ENCODE data around the gene ZNF597. TPM values are rescaled to one million over a fixed set of nuclear protein-coding genes. Genes with fewer than 3 reads are reported as not detected.
A peak's percentile ranks its signal among the peaks of the same experiment; 100 is the strongest.

ZNF597 gene
- total RNA-seq, 1 donor from 2014 or later = 2.3 TPM

DNA sequence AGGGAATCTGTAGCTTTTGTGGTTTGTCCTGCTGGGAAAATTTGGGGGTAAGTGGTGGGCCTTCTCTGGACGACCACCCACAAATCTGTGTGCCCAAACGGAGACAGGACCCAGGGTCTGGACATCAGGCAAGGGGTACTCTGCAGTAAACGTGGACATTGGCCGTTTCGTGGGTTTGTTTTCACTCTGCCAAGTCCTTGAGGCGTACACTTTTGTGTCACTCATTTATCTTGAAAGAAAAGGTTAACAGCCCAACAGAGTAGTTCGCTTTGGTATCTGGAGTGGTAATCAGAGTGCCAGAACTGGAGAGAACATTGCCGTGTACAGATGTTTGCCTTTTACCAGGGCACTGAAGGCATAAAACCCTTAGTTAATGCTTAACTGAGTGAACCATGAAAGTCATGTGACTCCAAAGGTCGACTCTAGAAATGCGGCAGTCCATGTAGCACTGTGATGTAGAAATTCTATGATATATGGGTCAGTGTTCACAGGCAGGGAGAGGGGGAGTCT, 15.6 kb upstream of the ZNF597 start:
- Mint-ChIP-seq H3K4me1 (ENCODE audit: unreplicated experiment) (peaks cover 45% of the 10 kb centered on the region), H3K9me3 (ENCODE audit: unreplicated experiment) (no peaks in the 10 kb centered on the region), H3K27me3 (ENCODE audit: unreplicated experiment) (no peaks in the 10 kb centered on the region), H3K4me3 (ENCODE audit: unreplicated experiment) (peak overlapping the region; percentile 88), H3K27ac (ENCODE audit: unreplicated experiment) (peak overlapping the region; percentile 92), H3K36me3 (ENCODE audit: unreplicated experiment) (no peaks in the 10 kb centered on the region)
- no peak for DNase-seq (ENCODE audit: extremely low spot score, unreplicated experiment)
- no peak for TF ChIP-seq CTCF (IDR thresholded peaks at IDR 0.05)

GRCh38 chr16:3458278-3458851, 15.1 kb upstream of the ZNF597 start:
- DNase-seq (ENCODE audit: extremely low spot score, unreplicated experiment) = no peak
- H3K36me3 Mint-ChIP-seq (ENCODE audit: unreplicated experiment) = no peaks in the 10 kb centered on the region
- H3K9me3 Mint-ChIP-seq (ENCODE audit: unreplicated experiment) = no peaks in the 10 kb centered on the region
- no peak for TF ChIP-seq CTCF (IDR thresholded peaks at IDR 0.05)
- H3K27ac Mint-ChIP-seq (ENCODE audit: unreplicated experiment) = peak overlapping the region; percentile 92
- no peaks in the 10 kb centered on the region for H3K27me3 Mint-ChIP-seq (ENCODE audit: unreplicated experiment)
- peaks cover 42% of the 10 kb centered on the region for H3K4me1 Mint-ChIP-seq (ENCODE audit: unreplicated experiment)
- peak overlapping the region; percentile 88 for H3K4me3 Mint-ChIP-seq (ENCODE audit: unreplicated experiment)

GRCh38 chr16:3457434-3458252, 14.3 kb upstream of the ZNF597 start:
- peak; percentile 97 for DNase-seq (ENCODE audit: extremely low spot score, unreplicated experiment)
- TF ChIP-seq CTCF (IDR thresholded peaks at IDR 0.05) = peak; percentile 59

DNA sequence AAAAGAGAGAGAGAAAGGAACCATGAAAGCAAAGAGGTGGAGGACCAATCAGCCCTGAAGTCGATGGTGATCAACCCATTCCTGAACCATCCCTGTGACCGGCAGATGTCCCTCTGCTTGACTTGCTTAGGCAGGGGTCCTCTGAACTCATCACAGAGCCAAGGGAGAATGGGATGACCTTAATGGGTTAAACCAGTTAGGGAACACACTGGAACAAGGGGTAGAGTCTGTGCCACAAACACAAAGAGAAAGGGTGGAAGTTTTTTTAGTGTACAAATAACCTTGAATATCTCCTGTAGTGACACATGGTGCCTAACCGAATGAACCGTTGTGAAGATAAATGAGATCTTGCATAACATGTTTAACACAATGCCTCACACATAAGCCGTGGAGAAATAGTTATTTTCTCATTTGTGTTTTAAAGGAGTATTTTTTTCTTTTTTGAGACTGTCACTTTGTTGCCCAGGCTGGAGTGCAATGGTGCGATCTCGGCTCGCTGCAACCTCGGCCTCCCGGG, 11.4 kb upstream of the ZNF597 start:
- no peaks in the 10 kb centered on the region for H3K27me3 Mint-ChIP-seq (ENCODE audit: unreplicated experiment)
- H3K9me3 Mint-ChIP-seq (ENCODE audit: unreplicated experiment) = no peaks in the 10 kb centered on the region
- H3K4me1 Mint-ChIP-seq (ENCODE audit: unreplicated experiment) = peaks cover 20% of the 10 kb centered on the region
- no peak for TF ChIP-seq CTCF (IDR thresholded peaks at IDR 0.05)
- DNase-seq (ENCODE audit: extremely low spot score, unreplicated experiment) = no peak
- peaks cover 2% of the 10 kb centered on the region for H3K36me3 Mint-ChIP-seq (ENCODE audit: unreplicated experiment)
- no peak overlapping the region for H3K27ac Mint-ChIP-seq (ENCODE audit: unreplicated experiment)
- H3K4me3 Mint-ChIP-seq (ENCODE audit: unreplicated experiment) = no peak overlapping the region

More at GRCh38 chr16:3457434-3458252, 14.3 kb upstream of the ZNF597 start:
- Mint-ChIP-seq H3K4me3 (ENCODE audit: unreplicated experiment) (peak overlapping the region; percentile 77), H3K4me1 (ENCODE audit: unreplicated experiment) (peaks cover 42% of the 10 kb centered on the region), H3K9me3 (ENCODE audit: unreplicated experiment) (no peaks in the 10 kb centered on the region), H3K27ac (ENCODE audit: unreplicated experiment) (peak overlapping the region; percentile 90), H3K36me3 (ENCODE audit: unreplicated experiment) (no peaks in the 10 kb centered on the region), H3K27me3 (ENCODE audit: unreplicated experiment) (no peaks in the 10 kb centered on the region)

- Mint-ChIP-seq H3K27ac (ENCODE audit: unreplicated experiment) (peak overlapping the region; percentile 24), H3K36me3 (ENCODE audit: unreplicated experiment) (peaks cover 2% of the 10 kb centered on the region), H3K27me3 (ENCODE audit: unreplicated experiment) (no peaks in the 10 kb centered on the region), H3K4me3 (ENCODE audit: unreplicated experiment) (no peak overlapping the region), H3K9me3 (ENCODE audit: unreplicated experiment) (no peaks in the 10 kb centered on the region), H3K4me1 (ENCODE audit: unreplicated experiment) (peaks cover 14% of the 10 kb centered on the region)
- no peak for DNase-seq (ENCODE audit: extremely low spot score, unreplicated experiment)
- TF ChIP-seq CTCF (IDR thresholded peaks at IDR 0.05) = no peak
Measured at GRCh38 chr16:3454093-3454492, 10.8 kb upstream of the ZNF597 start.

Data from osteocyte (in vitro differentiated cells).